ENCODE results near the gene PRX. TPM values are rescaled to one million over a fixed set of nuclear protein-coding genes. Genes with fewer than 3 reads are reported as not detected.

The PRX gene
- total and polyA plus RNA-seq, 4 donors = 0.03 to 1.0 (median 0.52) TPM

DNA sequence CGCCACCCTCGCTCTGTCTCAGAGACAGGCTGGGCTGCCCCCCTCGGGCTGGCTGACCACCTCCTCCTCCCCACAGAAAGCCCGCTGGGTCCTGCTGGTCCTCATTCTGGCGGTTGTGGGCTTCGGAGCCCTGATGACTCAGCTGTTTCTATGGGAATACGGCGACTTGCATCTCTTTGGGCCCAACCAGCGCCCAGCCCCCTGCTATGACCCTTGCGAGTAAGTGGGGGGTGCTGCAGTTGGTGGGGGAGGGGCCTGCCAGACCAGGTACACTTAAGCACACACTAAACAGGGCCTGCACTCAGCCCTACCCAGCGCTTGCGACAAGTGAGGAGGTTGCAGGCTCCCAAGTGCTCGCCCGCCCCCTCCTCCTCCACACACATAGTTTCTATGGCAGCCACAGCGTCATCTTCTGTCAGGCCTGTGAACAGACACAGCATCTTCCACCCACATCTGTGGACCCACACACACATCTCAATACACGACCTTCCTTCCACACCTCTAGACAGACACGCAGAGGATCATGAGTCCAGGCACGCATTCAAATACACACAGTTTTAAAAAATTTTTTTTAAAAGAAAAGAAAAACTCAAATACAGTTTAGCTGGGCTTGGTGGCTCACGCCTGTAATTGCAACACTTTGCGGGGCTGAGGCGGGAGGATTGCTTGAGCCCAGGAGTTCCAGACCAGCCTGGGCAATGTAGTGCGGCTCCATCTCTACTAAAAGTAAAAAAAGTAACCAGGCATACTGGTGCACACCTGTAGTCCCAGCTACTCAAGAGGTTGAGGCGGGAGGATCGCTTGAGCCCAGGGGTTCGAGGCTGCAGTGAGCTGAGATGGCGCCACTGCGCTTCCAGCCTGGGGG, 46.2 kb downstream of the PRX start:
- peaks cover 0 to 26% (median 12%) of the 10 kb centered on the region in 4 donors for H3K36me3 ChIP-seq (ENCODE audit: control insufficient read depth in 4 of 4, insufficient read depth in 3 of 4, low read depth in 1 of 4, low read length in 3 of 4)
- no peak overlapping the region for H3K4me3 ChIP-seq (ENCODE audit: low read depth in 1 of 3, low read length in 3 of 3)
- WGBS = 93% methylated on average over 27 of the region's 27 CpGs
- DNase-seq (ENCODE audit: low spot score) = no peak
- no peaks in the 10 kb centered on the region for H3K27me3 ChIP-seq (ENCODE audit: control insufficient read depth in 4 of 4, insufficient read depth in 4 of 4, low read length in 3 of 4)
- H3K9ac ChIP-seq (ENCODE audit: low read depth in 1 of 2, low read length in 2 of 2) = no peak overlapping the region
- no peaks in the 10 kb centered on the region for H3K4me1 ChIP-seq (ENCODE audit: control insufficient read depth in 4 of 4, insufficient read depth in 4 of 4, low read length in 3 of 4)
- no peak overlapping the region for H3K27ac ChIP-seq (ENCODE audit: low read depth in 1 of 2, low read length in 2 of 2)
- no peak for TF ChIP-seq RXRA (IDR thresholded peaks at IDR 0.05)
- TF ChIP-seq YY1 (IDR thresholded peaks at IDR 0.05) = no peak
- TF ChIP-seq RAD21 (IDR thresholded peaks at IDR 0.05) = no peak
- H3K9me3 ChIP-seq (ENCODE audit: control insufficient read depth in 4 of 4, low read length in 3 of 4) = no peaks in the 10 kb centered on the region

DNA sequence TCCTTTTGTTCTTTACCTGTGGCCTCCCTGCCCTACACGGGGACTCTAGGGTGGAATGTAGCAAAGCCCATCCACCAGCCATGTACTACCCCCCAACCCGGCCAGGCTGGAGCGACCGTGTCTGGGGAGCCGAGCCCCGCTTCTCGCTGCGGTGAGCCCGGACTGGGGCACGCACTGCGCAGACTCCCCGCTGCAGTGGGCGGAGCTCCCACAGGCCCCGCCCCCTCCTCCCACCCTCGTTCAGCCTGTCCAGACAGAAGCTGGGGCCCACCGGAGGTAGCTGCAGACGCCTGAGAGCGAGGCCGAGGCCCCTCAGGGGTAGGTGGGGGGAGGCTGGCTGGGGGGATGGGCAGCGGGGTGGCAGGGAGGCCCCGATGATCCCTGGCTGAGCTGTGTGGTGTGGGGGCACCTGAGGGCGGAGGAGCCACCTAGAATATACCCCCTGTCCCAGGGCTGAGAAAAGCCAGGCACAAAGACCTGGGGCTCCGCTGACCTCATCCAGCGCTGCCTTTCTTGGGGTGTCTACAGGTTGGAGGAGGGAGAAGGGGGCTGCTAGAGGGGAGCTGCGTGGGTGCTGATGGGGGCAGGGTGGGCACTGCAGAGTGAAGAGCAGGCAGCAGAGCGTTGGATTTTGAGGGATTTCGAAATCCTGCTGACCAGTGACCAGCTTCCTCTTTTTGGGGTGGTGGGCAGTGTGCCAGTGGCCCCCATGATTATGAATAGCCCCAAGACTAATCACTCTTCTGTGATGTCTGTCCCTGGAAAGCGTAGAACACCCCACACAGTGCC, 47.4 kb downstream of the PRX start:
- TF ChIP-seq FOXA2 (IDR thresholded peaks at IDR 0.05) (no peak), HNF4G (IDR thresholded peaks at IDR 0.05) (no peak), RXRA (IDR thresholded peaks at IDR 0.05) (no peak), FOXA1 (IDR thresholded peaks at IDR 0.05) (no peak), YY1 (IDR thresholded peaks at IDR 0.05) (no peak), JUND (IDR thresholded peaks at IDR 0.05) (no peak), HNF4A (conservative IDR thresholded peaks at IDR 0.05) (no peak), NR2F2 (IDR thresholded peaks at IDR 0.05) (no peak), GABPA (IDR thresholded peaks at IDR 0.05 in 1 of 2, conservative IDR thresholded peaks at IDR 0.05 in 1 of 2) (no peak)
- TF ChIP-seq, protein P1, sequence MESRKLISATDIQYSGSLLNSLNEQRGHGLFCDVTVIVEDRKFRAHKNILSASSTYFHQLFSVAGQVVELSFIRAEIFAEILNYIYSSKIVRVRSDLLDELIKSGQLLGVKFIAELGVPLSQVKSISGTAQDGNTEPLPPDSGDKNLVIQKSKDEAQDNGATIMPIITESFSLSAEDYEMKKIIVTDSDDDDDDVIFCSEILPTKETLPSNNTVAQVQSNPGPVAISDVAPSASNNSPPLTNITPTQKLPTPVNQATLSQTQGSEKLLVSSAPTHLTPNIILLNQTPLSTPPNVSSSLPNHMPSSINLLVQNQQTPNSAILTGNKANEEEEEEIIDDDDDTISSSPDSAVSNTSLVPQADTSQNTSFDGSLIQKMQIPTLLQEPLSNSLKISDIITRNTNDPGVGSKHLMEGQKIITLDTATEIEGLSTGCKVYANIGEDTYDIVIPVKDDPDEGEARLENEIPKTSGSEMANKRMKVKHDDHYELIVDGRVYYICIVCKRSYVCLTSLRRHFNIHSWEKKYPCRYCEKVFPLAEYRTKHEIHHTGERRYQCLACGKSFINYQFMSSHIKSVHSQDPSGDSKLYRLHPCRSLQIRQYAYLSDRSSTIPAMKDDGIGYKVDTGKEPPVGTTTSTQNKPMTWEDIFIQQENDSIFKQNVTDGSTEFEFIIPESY (IDR thresholded peaks at IDR 0.05) = no peak
- TF ChIP-seq, protein P2, sequence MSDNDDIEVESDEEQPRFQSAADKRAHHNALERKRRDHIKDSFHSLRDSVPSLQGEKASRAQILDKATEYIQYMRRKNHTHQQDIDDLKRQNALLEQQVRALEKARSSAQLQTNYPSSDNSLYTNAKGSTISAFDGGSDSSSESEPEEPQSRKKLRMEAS (IDR thresholded peaks at IDR 0.05) = no peak
- TF ChIP-seq, protein P3, sequence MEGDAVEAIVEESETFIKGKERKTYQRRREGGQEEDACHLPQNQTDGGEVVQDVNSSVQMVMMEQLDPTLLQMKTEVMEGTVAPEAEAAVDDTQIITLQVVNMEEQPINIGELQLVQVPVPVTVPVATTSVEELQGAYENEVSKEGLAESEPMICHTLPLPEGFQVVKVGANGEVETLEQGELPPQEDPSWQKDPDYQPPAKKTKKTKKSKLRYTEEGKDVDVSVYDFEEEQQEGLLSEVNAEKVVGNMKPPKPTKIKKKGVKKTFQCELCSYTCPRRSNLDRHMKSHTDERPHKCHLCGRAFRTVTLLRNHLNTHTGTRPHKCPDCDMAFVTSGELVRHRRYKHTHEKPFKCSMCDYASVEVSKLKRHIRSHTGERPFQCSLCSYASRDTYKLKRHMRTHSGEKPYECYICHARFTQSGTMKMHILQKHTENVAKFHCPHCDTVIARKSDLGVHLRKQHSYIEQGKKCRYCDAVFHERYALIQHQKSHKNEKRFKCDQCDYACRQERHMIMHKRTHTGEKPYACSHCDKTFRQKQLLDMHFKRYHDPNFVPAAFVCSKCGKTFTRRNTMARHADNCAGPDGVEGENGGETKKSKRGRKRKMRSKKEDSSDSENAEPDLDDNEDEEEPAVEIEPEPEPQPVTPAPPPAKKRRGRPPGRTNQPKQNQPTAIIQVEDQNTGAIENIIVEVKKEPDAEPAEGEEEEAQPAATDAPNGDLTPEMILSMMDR (IDR thresholded peaks at IDR 0.05; ENCODE audit: low read depth, low read length, missing input control) = no peak
- TF ChIP-seq, protein P4, sequence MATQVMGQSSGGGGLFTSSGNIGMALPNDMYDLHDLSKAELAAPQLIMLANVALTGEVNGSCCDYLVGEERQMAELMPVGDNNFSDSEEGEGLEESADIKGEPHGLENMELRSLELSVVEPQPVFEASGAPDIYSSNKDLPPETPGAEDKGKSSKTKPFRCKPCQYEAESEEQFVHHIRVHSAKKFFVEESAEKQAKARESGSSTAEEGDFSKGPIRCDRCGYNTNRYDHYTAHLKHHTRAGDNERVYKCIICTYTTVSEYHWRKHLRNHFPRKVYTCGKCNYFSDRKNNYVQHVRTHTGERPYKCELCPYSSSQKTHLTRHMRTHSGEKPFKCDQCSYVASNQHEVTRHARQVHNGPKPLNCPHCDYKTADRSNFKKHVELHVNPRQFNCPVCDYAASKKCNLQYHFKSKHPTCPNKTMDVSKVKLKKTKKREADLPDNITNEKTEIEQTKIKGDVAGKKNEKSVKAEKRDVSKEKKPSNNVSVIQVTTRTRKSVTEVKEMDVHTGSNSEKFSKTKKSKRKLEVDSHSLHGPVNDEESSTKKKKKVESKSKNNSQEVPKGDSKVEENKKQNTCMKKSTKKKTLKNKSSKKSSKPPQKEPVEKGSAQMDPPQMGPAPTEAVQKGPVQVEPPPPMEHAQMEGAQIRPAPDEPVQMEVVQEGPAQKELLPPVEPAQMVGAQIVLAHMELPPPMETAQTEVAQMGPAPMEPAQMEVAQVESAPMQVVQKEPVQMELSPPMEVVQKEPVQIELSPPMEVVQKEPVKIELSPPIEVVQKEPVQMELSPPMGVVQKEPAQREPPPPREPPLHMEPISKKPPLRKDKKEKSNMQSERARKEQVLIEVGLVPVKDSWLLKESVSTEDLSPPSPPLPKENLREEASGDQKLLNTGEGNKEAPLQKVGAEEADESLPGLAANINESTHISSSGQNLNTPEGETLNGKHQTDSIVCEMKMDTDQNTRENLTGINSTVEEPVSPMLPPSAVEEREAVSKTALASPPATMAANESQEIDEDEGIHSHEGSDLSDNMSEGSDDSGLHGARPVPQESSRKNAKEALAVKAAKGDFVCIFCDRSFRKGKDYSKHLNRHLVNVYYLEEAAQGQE (IDR thresholded peaks at IDR 0.05) = no peak
- H3K9me3 ChIP-seq (ENCODE audit: control insufficient read depth in 4 of 4, low read length in 3 of 4) = no peaks in the 10 kb centered on the region
- peaks cover 0 to 16% (median 8%) of the 10 kb centered on the region in 4 donors for H3K36me3 ChIP-seq (ENCODE audit: control insufficient read depth in 4 of 4, insufficient read depth in 3 of 4, low read depth in 1 of 4, low read length in 3 of 4)
- H3K4me1 ChIP-seq (ENCODE audit: control insufficient read depth in 4 of 4, insufficient read depth in 4 of 4, low read length in 3 of 4) = no peaks in the 10 kb centered on the region
- H3K9ac ChIP-seq (ENCODE audit: low read depth in 1 of 2, low read length in 2 of 2) = no peak overlapping the region
- no peak overlapping the region for H3K27ac ChIP-seq (ENCODE audit: low read depth in 1 of 2, low read length in 2 of 2)
- 49% methylated on average over 28 of the region's 28 CpGs for WGBS
- H3K27me3 ChIP-seq (ENCODE audit: control insufficient read depth in 4 of 4, insufficient read depth in 4 of 4, low read length in 3 of 4) = no peaks in the 10 kb centered on the region
- H3K4me3 ChIP-seq (ENCODE audit: low read depth in 1 of 3, low read length in 3 of 3) = peak overlapping the region in 1 of 3 donors; percentile 33
- DNase-seq (ENCODE audit: low spot score) = peak; percentile 97
